ENCODE data around the gene CPSF4L. TPM values are rescaled to one million over a fixed set of nuclear protein-coding genes. Genes with fewer than 3 reads are reported as not detected.

CPSF4L gene
- total RNA-seq, 1 experiment from 2014 or later, result not detected

- no TSS peak for BruUV-seq (replicated peaks)
- TF ChIP-seq TCF7L2 (IDR thresholded peaks at IDR 0.05; ENCODE audit: low read depth, low read length) (no peak), CTCF (IDR thresholded peaks at IDR 0.05) (no peak), POLR2AphosphoS5 (IDR thresholded peaks at IDR 0.05; ENCODE audit: low read depth, low read length) (peak; percentile 47; the same call in 1 of the 2 replicates), SIN3A (IDR thresholded peaks at IDR 0.05; ENCODE audit: borderline replicate concordance, insufficient read depth, low read depth, low read length) (no peak)
- TF ChIP-seq, protein P1, sequence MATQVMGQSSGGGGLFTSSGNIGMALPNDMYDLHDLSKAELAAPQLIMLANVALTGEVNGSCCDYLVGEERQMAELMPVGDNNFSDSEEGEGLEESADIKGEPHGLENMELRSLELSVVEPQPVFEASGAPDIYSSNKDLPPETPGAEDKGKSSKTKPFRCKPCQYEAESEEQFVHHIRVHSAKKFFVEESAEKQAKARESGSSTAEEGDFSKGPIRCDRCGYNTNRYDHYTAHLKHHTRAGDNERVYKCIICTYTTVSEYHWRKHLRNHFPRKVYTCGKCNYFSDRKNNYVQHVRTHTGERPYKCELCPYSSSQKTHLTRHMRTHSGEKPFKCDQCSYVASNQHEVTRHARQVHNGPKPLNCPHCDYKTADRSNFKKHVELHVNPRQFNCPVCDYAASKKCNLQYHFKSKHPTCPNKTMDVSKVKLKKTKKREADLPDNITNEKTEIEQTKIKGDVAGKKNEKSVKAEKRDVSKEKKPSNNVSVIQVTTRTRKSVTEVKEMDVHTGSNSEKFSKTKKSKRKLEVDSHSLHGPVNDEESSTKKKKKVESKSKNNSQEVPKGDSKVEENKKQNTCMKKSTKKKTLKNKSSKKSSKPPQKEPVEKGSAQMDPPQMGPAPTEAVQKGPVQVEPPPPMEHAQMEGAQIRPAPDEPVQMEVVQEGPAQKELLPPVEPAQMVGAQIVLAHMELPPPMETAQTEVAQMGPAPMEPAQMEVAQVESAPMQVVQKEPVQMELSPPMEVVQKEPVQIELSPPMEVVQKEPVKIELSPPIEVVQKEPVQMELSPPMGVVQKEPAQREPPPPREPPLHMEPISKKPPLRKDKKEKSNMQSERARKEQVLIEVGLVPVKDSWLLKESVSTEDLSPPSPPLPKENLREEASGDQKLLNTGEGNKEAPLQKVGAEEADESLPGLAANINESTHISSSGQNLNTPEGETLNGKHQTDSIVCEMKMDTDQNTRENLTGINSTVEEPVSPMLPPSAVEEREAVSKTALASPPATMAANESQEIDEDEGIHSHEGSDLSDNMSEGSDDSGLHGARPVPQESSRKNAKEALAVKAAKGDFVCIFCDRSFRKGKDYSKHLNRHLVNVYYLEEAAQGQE (IDR thresholded peaks at IDR 0.05; ENCODE audit: insufficient read depth in 1 of 2, low read depth in 2 of 2, low read length in 1 of 2), result 0 out of 4 replicates have a peak, but pooled peaks of 1 of the 2 experiments have one; percentile 49
- Histone ChIP-seq H3K36me3 (ENCODE audit: control insufficient read depth, insufficient read depth, low read length) (peaks cover 33% of the 10 kb centered on the region), H3K27me3 (ENCODE audit: control insufficient read depth, insufficient read depth, low read length) (no peaks in the 10 kb centered on the region), H3K4me1 (ENCODE audit: control insufficient read depth, insufficient read depth, low read length) (peaks cover 32% of the 10 kb centered on the region), H3K9me3 (ENCODE audit: control insufficient read depth, insufficient read depth, low read depth, low read length) (no peaks in the 10 kb centered on the region), H3K4me3 (ENCODE audit: low read depth in 2 of 2, low read length in 2 of 2) (peak overlapping the region; percentile 88 to 98), H3K27ac (ENCODE audit: low read length) (peak overlapping the region; percentile 96)
- DNase-seq (ENCODE audit: low read depth, low spot score) (peak; percentile 78), ATAC-seq (peak; percentile 95)
- ChIA-PET POLR2A (interaction anchor here (0.6 to 0.7 kb wide), 3 partner anchors 11 to 1885 kb away, joined by 3 to 6 read pairs (median 5); no protein-coding TSS in a partner anchor), CTCF (interaction anchor here (0.6 to 1.1 kb wide), 5 partner anchors 11 to 644 kb away, joined by 3 to 7 read pairs (median 4); no protein-coding TSS in a partner anchor)
- intact Hi-C loops (cut with micrococcal nuclease; ENCODE audit: unreplicated experiment) (no loop called here), in situ Hi-C loops (cut with HindIII; ENCODE audit: low pct_unique_long_range_greater_than_20kb, low sequenced_read_pairs) (no loop called here)
Measured at GRCh38 chr17:73231841-73232586, 29.7 kb downstream of the CPSF4L start.

GRCh38 chr17:73231395-73231794 lies 30.3 kb downstream of the CPSF4L start:
- intact Hi-C loops (cut with micrococcal nuclease; ENCODE audit: unreplicated experiment), result no loop called here

More at GRCh38 chr17:73231395-73231794, 30.3 kb downstream of the CPSF4L start:
- BruUV-seq (replicated peaks), result no TSS peak
- H3K36me3 ChIP-seq (ENCODE audit: control insufficient read depth, insufficient read depth, low read length), result peaks cover 36% of the 10 kb centered on the region
- peak overlapping the region; percentile 96 for H3K27ac ChIP-seq (ENCODE audit: low read length)
- in situ Hi-C loops (cut with HindIII; ENCODE audit: low pct_unique_long_range_greater_than_20kb, low sequenced_read_pairs), result no loop called here
- CTCF ChIA-PET, result interaction anchor here (0.6 to 1.1 kb wide), 3 partner anchors 139 to 643 kb away, joined by 3 to 7 read pairs (median 5); no protein-coding TSS in a partner anchor
- H3K9me3 ChIP-seq (ENCODE audit: control insufficient read depth, insufficient read depth, low read depth, low read length), result no peaks in the 10 kb centered on the region
- DNase-seq (ENCODE audit: low read depth, low spot score) (no peak), ATAC-seq (no peak)
- peak overlapping the region; percentile 88 to 98 for H3K4me3 ChIP-seq (ENCODE audit: low read depth in 2 of 2, low read length in 2 of 2)
- H3K27me3 ChIP-seq (ENCODE audit: control insufficient read depth, insufficient read depth, low read length), result no peaks in the 10 kb centered on the region
- H3K4me1 ChIP-seq (ENCODE audit: control insufficient read depth, insufficient read depth, low read length), result peaks cover 38% of the 10 kb centered on the region
- TF ChIP-seq TCF7L2 (IDR thresholded peaks at IDR 0.05; ENCODE audit: low read depth, low read length) (no peak), SIN3A (IDR thresholded peaks at IDR 0.05; ENCODE audit: borderline replicate concordance, insufficient read depth, low read depth, low read length) (no peak), POLR2AphosphoS5 (IDR thresholded peaks at IDR 0.05; ENCODE audit: low read depth, low read length) (no peak), CTCF (IDR thresholded peaks at IDR 0.05) (no peak)
- TF ChIP-seq, protein P1 (IDR thresholded peaks at IDR 0.05; ENCODE audit: insufficient read depth in 1 of 2, low read depth in 2 of 2, low read length in 1 of 2), result no peak
- POLR2A ChIA-PET, result interaction anchor here (0.6 kb wide), 1 partner anchor 1884 kb away, joined by 5 read pairs; no protein-coding TSS in a partner anchor

Data from Panc1 (cell line).